Embryonic facial prominence (tissue), 1 donor: ENCODE measurements around the gene HADHA.
A peak's percentile ranks its signal among the peaks of the same experiment; 100 is the strongest.

Experiments used
- DNase-seq: peaks from one replicate; pipeline ENCODE4 v3.0.0-alpha.2; 2016; ENCODE audit errors: extremely low spot score

HADHA gene

GRCh38 chr2:26245231-26245732 is 850 bp upstream of the HADHA start:
- no peak for DNase-seq

GRCh38 chr2:26243470-26244308 is 743 bp downstream of the HADHA start:
- peak; percentile 36 for DNase-seq

- no peak for DNase-seq
These were observed 2.5 kb downstream of the HADHA start for GRCh38 chr2:26241928-26242436.

GRCh38 chr2:26238311-26238958 is 6.0 kb downstream of the HADHA start:
- DNase-seq, result no peak

GRCh38 chr2:26237868-26238267 is 6.6 kb downstream of the HADHA start:
- DNase-seq, result no peak

GRCh38 chr2:26235089-26235488 is 9.3 kb downstream of the HADHA start:
- no peak for DNase-seq

GRCh38 chr2:26230806-26231205 is 13.6 kb downstream of the HADHA start:
- DNase-seq, result no peak

- DNase-seq, result no peak
These were observed 14.8 kb downstream of the HADHA start for GRCh38 chr2:26229595-26229994.

- no peak for DNase-seq
These were observed 20.3 kb downstream of the HADHA start for GRCh38 chr2:26224095-26224494.

GRCh38 chr2:26223018-26223417 is 21.4 kb downstream of the HADHA start:
- no peak for DNase-seq

GRCh38 chr2:26217720-26218119 is 26.7 kb downstream of the HADHA start:
- no peak for DNase-seq

GRCh38 chr2:26216587-26216986 is 27.8 kb downstream of the HADHA start:
- DNase-seq, result no peak

GRCh38 chr2:26215833-26216232 is 28.6 kb downstream of the HADHA start:
- no peak for DNase-seq

GRCh38 chr2:26214759-26215158 is 29.7 kb downstream of the HADHA start:
- no peak for DNase-seq

GRCh38 chr2:26212011-26212410 is 32.4 kb downstream of the HADHA start:
- DNase-seq, result no peak

- DNase-seq, result no peak
These were observed 40.5 kb downstream of the HADHA start for GRCh38 chr2:26203906-26204305.

GRCh38 chr2:26202981-26203490 is 41.4 kb downstream of the HADHA start:
- DNase-seq, result no peak

- DNase-seq, result no peak
These were observed 46.9 kb downstream of the HADHA start for GRCh38 chr2:26197516-26197915.

GRCh38 chr2:26196683-26197418 is 47.6 kb downstream of the HADHA start:
- DNase-seq, result no peak

- no peak for DNase-seq
These were observed 49.1 kb downstream of the HADHA start for GRCh38 chr2:26195040-26195984.
